GM06990 (cell line): ENCODE results near the gene NFYA.

Experiments used
- DNase-seq: peaks from one replicate; pipeline ENCODE4 v3.0.0-alpha.2; 2011; ENCODE audit not compliant: insufficient read length; ENCODE audit errors: extremely low read depth
- H3K27me3 ChIP-seq: replicated peaks from 2 replicates; pipeline ENCODE4 v1.6.0; 2011; ENCODE audit warnings: low read length; ENCODE audit not compliant: control insufficient read depth, insufficient read depth
- H3K36me3 ChIP-seq: 2 replicates; pipeline ENCODE4 v1.5.1; 2011; ENCODE audit warnings: low read length; ENCODE audit not compliant: control insufficient read depth, insufficient read depth
- H3K4me3 ChIP-seq: replicated peaks from 2 replicates; pipeline ENCODE4 v1.5.1; 2011; ENCODE audit warnings: low read depth, mild to moderate bottlenecking, control low read depth, low read length
- TF ChIP-seq, protein P1 (sequence below): IDR thresholded peaks from 2 replicates; pipeline ENCODE4 v1.5.1; 2011; ENCODE audit warnings: low read length, control low read depth, mild to moderate bottlenecking, inconsistent platforms; ENCODE audit not compliant: insufficient read depth, poor library complexity, severe bottlenecking

Gene NFYA

GRCh38 chr6:41074692-41075436, 2.1 kb downstream of the NFYA start:
- Histone ChIP-seq H3K4me3 (peak overlapping the region; percentile 100), H3K27me3 (no peaks in the 10 kb centered on the region), H3K36me3 (peaks cover 3% of the 10 kb centered on the region; the same call in 1 of the 2 replicates)
- TF ChIP-seq, protein P1, sequence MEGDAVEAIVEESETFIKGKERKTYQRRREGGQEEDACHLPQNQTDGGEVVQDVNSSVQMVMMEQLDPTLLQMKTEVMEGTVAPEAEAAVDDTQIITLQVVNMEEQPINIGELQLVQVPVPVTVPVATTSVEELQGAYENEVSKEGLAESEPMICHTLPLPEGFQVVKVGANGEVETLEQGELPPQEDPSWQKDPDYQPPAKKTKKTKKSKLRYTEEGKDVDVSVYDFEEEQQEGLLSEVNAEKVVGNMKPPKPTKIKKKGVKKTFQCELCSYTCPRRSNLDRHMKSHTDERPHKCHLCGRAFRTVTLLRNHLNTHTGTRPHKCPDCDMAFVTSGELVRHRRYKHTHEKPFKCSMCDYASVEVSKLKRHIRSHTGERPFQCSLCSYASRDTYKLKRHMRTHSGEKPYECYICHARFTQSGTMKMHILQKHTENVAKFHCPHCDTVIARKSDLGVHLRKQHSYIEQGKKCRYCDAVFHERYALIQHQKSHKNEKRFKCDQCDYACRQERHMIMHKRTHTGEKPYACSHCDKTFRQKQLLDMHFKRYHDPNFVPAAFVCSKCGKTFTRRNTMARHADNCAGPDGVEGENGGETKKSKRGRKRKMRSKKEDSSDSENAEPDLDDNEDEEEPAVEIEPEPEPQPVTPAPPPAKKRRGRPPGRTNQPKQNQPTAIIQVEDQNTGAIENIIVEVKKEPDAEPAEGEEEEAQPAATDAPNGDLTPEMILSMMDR = no peak
- DNase-seq = no peak

- Histone ChIP-seq H3K36me3 (peaks cover 5% of the 10 kb centered on the region), H3K4me3 (no peak overlapping the region), H3K27me3 (no peaks in the 10 kb centered on the region)
- no peak for DNase-seq
- TF ChIP-seq, protein P1 = no peak
Observed at GRCh38 chr6:41075651-41076626, 3.2 kb downstream of the NFYA start.

GRCh38 chr6:41077536-41077935, 4.8 kb downstream of the NFYA start:
- DNase-seq = no peak
- H3K27me3 ChIP-seq = no peaks in the 10 kb centered on the region
- no peak overlapping the region for H3K4me3 ChIP-seq
- TF ChIP-seq, protein P1 = no peak
- peaks cover 5% of the 10 kb centered on the region for H3K36me3 ChIP-seq

DNA sequence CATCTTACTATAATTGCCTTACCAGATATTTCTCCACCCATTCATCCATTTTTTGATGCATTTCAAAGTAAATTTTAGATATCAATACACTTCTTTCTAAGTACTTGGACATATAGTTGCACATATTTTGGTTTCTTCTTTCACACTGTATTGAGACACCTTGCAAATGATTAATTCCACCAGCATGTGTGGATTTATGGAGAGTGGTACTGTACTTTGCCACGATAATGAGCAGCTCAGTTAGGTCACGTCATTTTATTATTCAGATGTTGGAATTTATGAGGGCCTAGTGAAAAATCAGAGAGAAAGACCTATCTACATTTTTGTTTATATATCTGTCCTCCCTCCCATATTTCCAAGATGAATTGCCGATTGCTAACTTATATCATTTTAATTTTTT, 5.3 kb downstream of the NFYA start:
- DNase-seq = no peak
- TF ChIP-seq, protein P1 = no peak
- H3K4me3 ChIP-seq = no peak overlapping the region
- H3K27me3 ChIP-seq = no peaks in the 10 kb centered on the region
- peaks cover 5% of the 10 kb centered on the region for H3K36me3 ChIP-seq

DNA sequence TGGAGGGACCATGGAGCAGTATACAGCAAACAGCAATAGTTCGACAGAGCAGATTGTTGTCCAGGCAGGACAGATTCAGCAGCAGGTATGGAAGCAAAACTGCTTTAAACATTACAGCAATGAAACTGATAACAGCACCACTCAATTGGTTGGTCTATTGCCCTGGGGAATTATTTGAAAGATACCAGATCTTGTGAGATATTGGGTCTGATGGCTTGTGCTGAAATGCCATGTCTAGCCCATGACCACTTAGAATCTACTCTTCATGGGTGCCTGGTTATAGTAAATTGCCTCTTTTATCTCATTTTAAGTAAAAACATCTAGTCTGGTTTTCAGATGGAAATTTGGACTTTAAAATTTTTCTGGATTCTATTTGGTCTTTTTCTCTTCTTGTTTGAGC, 6.3 kb downstream of the NFYA start:
- Histone ChIP-seq H3K36me3 (peaks cover 7% of the 10 kb centered on the region), H3K27me3 (no peaks in the 10 kb centered on the region), H3K4me3 (no peak overlapping the region)
- DNase-seq = no peak
- TF ChIP-seq, protein P1 = no peak
